SJSA1 (cell line): Measurements from ENCODE around the gene DGKG. TPM values are rescaled to one million over a fixed set of nuclear protein-coding genes. Genes with fewer than 3 reads are reported as not detected.

Experiments
- DNase-seq, 2 experiments: peaks; one replicate each; pipeline ENCODE4 v3.0.0-alpha.2; 2015 to 2020; ENCODE audit warnings: low spot score in 2 of 2, low read depth in 1 of 2
- H3K27ac ChIP-seq: fragments of 250-450 bp; sonication (Bioruptor Pico); 2 replicates; pipeline ENCODE4 v1.5.1; 2020; ENCODE audit warnings: mild to moderate bottlenecking, moderate library complexity
- H3K27me3 ChIP-seq: fragments of 250-450 bp; sonication (Bioruptor Pico); replicated peaks from 2 replicates; pipeline ENCODE4 v1.5.1; 2020; ENCODE audit warnings: mild to moderate bottlenecking, moderate library complexity
- H3K36me3 ChIP-seq: fragments of 250-450 bp; sonication (Bioruptor Pico); 2 replicates; pipeline ENCODE4 v1.5.1; 2020; ENCODE audit warnings: mild to moderate bottlenecking
- H3K4me1 ChIP-seq: fragments of 250-450 bp; sonication (Bioruptor Pico); replicated peaks from 2 replicates; pipeline ENCODE4 v1.6.1; 2021; ENCODE audit warnings: mild to moderate bottlenecking
- H3K4me3 ChIP-seq: fragments of 250-450 bp; sonication (Bioruptor Pico); 2 replicates; pipeline ENCODE4 v1.5.1; 2020; ENCODE audit warnings: mild to moderate bottlenecking
- H3K9me3 ChIP-seq: fragments of 250-450 bp; sonication (Bioruptor Pico); replicated peaks from 2 replicates; pipeline ENCODE4 v1.5.1; 2020; ENCODE audit warnings: mild to moderate bottlenecking
- total RNA-seq: library from RNA; depleted of rRNA; stranded (reverse); fragments of >200 nt; shearing (Covaris generic); gene quantifications from 2 replicates; pipeline ENCODE4 v1.2.3, GENCODE V29; 2014

DGKG gene
- total RNA-seq, 1 experiment from 2014 or later: 0.97 TPM

- no peak overlapping the region for H3K4me3 ChIP-seq
- peak in 1 of 2 experiments; percentile 3 for DNase-seq
- 0 out of 2 replicates have a peak, but pooled peaks cover 2% of the 10 kb centered on the region for H3K27me3 ChIP-seq
- no peak overlapping the region for H3K27ac ChIP-seq
- no peaks in the 10 kb centered on the region for H3K9me3 ChIP-seq
- H3K4me1 ChIP-seq: no peaks in the 10 kb centered on the region
- H3K36me3 ChIP-seq: no peaks in the 10 kb centered on the region
Measured at GRCh38 chr3:186180891-186181481, 181.0 kb downstream of the DGKG start.

DNA sequence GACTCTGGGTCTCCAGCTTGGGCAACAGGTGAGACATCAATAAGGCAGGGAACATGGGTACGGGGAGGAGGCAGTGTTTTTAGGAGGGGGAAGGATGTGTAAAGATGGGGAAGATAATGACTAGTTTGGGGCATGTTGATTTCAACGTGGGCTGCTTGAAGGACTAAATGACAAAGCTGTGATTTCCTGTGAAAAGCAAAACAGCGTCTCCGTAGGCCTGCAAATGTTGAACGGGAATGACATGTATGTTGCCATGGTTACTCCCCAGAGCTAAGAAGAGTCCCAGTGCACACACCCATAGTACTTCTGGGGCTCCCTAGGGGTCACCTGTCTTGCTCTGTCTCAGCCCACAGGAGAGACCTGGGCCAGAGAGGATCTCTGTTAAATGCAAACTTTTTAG is 181.9 kb downstream of the DGKG start:
- Histone ChIP-seq H3K4me1 (no peaks in the 10 kb centered on the region), H3K9me3 (no peaks in the 10 kb centered on the region), H3K27ac (no peak overlapping the region), H3K36me3 (no peaks in the 10 kb centered on the region), H3K27me3 (0 out of 2 replicates have a peak, but pooled peaks cover 2% of the 10 kb centered on the region), H3K4me3 (no peak overlapping the region)
- DNase-seq: no peak

GRCh38 chr3:186178412-186178811 is 183.6 kb downstream of the DGKG start:
- H3K9me3 ChIP-seq: no peaks in the 10 kb centered on the region
- no peak overlapping the region for H3K27ac ChIP-seq
- no peaks in the 10 kb centered on the region for H3K36me3 ChIP-seq
- H3K4me3 ChIP-seq: no peak overlapping the region
- no peaks in the 10 kb centered on the region for H3K4me1 ChIP-seq
- DNase-seq: no peak
- no peaks in the 10 kb centered on the region for H3K27me3 ChIP-seq

DNA sequence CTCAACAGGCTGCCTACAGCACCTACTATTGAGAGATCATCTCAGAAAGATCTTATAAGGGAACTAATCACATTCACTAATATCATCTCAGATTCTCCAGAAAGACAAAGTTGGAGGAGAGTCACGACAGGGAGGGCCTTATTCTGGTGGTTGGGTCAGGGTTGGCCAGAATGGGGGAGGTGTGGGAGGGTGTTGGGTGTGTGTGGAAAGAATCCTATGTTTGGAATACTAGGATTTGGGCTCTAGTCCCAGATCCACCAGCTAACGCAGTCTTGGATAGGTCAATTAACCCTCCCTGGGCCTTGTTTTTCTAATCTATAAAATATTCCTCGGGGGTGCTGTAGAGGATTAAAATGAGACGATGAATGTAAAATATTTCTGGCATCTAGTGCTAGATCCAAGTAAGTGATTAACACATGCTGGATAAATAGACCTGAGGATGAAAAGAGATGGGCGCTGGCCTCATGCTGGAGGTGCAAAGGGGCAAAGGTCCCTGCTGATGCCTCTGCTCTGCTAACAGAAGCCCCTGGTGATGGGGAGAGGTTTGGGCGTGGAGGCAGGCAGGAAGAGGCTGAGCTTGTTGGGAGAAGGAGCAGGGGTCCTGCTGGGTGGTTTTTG is 185.6 kb downstream of the DGKG start:
- no peaks in the 10 kb centered on the region for H3K27me3 ChIP-seq
- H3K4me3 ChIP-seq: no peak overlapping the region
- no peak overlapping the region for H3K27ac ChIP-seq
- H3K9me3 ChIP-seq: no peaks in the 10 kb centered on the region
- H3K36me3 ChIP-seq: no peaks in the 10 kb centered on the region
- H3K4me1 ChIP-seq: no peaks in the 10 kb centered on the region
- DNase-seq: no peak

GRCh38 chr3:186173224-186173815 is 188.7 kb downstream of the DGKG start:
- no peak overlapping the region for H3K4me3 ChIP-seq
- no peaks in the 10 kb centered on the region for H3K9me3 ChIP-seq
- H3K27ac ChIP-seq: no peak overlapping the region
- DNase-seq: no peak
- H3K4me1 ChIP-seq: no peaks in the 10 kb centered on the region
- H3K36me3 ChIP-seq: no peaks in the 10 kb centered on the region
- no peaks in the 10 kb centered on the region for H3K27me3 ChIP-seq

GRCh38 chr3:186172353-186172752 is 189.7 kb downstream of the DGKG start:
- no peaks in the 10 kb centered on the region for H3K27me3 ChIP-seq
- no peak overlapping the region for H3K27ac ChIP-seq
- no peaks in the 10 kb centered on the region for H3K4me1 ChIP-seq
- no peak overlapping the region for H3K4me3 ChIP-seq
- no peaks in the 10 kb centered on the region for H3K36me3 ChIP-seq
- H3K9me3 ChIP-seq: no peaks in the 10 kb centered on the region
- no peak for DNase-seq

DNA sequence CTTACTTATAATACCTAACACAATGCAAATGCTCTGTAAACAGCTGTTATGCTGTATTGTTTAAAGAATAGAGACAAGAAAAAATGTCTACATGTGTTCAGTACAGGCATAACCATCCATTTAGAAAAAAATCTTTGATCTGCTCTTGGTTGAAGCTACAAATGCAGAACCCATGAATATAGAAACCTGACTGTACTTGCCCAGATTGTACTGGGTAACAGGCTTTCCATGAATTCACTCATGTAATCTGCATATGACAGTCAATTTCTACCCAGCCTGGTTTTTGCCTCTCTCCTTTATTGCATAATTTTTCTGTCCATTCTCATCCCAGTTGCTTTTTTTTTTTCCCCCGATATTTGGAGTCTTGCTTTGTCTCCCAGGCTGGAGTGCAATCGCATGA is 190.5 kb downstream of the DGKG start:
- Histone ChIP-seq H3K27me3 (no peaks in the 10 kb centered on the region), H3K36me3 (no peaks in the 10 kb centered on the region), H3K27ac (no peak overlapping the region), H3K4me1 (no peaks in the 10 kb centered on the region), H3K9me3 (no peaks in the 10 kb centered on the region), H3K4me3 (no peak overlapping the region)
- DNase-seq: no peak

GRCh38 chr3:186170516-186170915 is 191.5 kb downstream of the DGKG start:
- H3K27me3 ChIP-seq: no peaks in the 10 kb centered on the region
- no peak overlapping the region for H3K27ac ChIP-seq
- H3K4me3 ChIP-seq: no peak overlapping the region
- H3K4me1 ChIP-seq: no peaks in the 10 kb centered on the region
- no peaks in the 10 kb centered on the region for H3K9me3 ChIP-seq
- H3K36me3 ChIP-seq: no peaks in the 10 kb centered on the region
- no peak for DNase-seq

- Histone ChIP-seq H3K4me1 (no peaks in the 10 kb centered on the region), H3K36me3 (no peaks in the 10 kb centered on the region), H3K4me3 (no peak overlapping the region), H3K27ac (no peak overlapping the region), H3K9me3 (no peaks in the 10 kb centered on the region), H3K27me3 (no peaks in the 10 kb centered on the region)
- no peak for DNase-seq
Measured at GRCh38 chr3:186169379-186169778, 192.7 kb downstream of the DGKG start.

DNA sequence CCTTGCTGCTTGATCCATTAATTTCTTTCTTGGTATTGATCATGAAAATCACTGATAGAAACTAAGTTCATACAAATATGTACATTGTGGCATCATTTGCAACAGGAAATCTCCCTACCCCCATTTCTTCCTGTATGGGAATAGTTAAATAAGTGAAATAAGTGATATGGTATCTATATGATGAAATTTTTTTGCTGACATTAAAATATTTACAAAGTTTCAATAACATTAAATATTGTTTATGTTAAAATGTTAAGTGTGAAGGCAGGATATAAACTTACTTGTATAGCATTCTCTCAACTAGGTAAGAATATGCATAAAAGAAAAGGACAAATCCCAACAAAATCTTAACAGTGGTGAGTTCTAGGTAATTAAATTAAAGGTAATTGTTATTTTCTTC is 193.1 kb downstream of the DGKG start:
- H3K27ac ChIP-seq: no peak overlapping the region
- no peaks in the 10 kb centered on the region for H3K27me3 ChIP-seq
- no peak overlapping the region for H3K4me3 ChIP-seq
- H3K36me3 ChIP-seq: no peaks in the 10 kb centered on the region
- H3K4me1 ChIP-seq: no peaks in the 10 kb centered on the region
- DNase-seq: no peak
- no peaks in the 10 kb centered on the region for H3K9me3 ChIP-seq

- Histone ChIP-seq H3K27ac (no peak overlapping the region), H3K4me3 (no peak overlapping the region), H3K4me1 (no peaks in the 10 kb centered on the region), H3K36me3 (no peaks in the 10 kb centered on the region), H3K9me3 (no peaks in the 10 kb centered on the region), H3K27me3 (no peaks in the 10 kb centered on the region)
- no peak for DNase-seq
Measured at GRCh38 chr3:186167646-186168395, 194.2 kb downstream of the DGKG start.

GRCh38 chr3:186166491-186167288 is 195.3 kb downstream of the DGKG start:
- no peaks in the 10 kb centered on the region for H3K27me3 ChIP-seq
- no peak overlapping the region for H3K27ac ChIP-seq
- DNase-seq: no peak
- no peak overlapping the region for H3K4me3 ChIP-seq
- H3K4me1 ChIP-seq: no peaks in the 10 kb centered on the region
- no peaks in the 10 kb centered on the region for H3K9me3 ChIP-seq
- no peaks in the 10 kb centered on the region for H3K36me3 ChIP-seq

DNA sequence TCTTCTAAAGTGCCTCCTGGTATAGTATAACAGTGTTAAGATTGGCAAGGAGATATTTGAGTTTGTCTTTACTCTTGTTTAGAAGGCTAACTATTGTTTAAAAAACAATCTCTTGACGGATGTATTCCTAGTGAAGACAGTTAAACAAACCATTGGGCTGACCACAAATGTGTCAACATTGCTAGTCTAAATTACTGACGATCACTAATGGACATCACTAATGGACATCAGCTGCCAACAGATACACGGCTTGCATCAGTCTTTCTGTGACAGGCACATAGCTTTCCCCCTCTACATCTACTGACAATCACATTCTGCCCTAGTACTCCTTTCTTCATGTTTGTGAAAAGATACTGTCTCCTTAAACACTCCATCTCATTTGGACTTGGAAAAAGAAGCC is 196.0 kb downstream of the DGKG start:
- Histone ChIP-seq H3K27ac (no peak overlapping the region), H3K9me3 (no peaks in the 10 kb centered on the region), H3K4me3 (no peak overlapping the region), H3K4me1 (no peaks in the 10 kb centered on the region), H3K36me3 (no peaks in the 10 kb centered on the region), H3K27me3 (no peaks in the 10 kb centered on the region)
- DNase-seq: no peak
